Stimulated activated CD4-positive, alpha-beta T cell treated with anti-CD3 and anti-CD28 coated beads, Interleukin-1b, Interleukin-23, amount 100 ng/mL, for 1 hour (primary cell): ENCODE measurements around the gene ANGEL1.

Source experiments
- DNase-seq, 2 donors: peaks; one replicate each; pipeline ENCODE4 v3.0.0-alpha.2; 2020; ENCODE audit warnings: low read depth in 2 of 2

The ANGEL1 gene

GRCh38 chr14:76812422-76813383, at the start of gene ANGEL1:
ANGEL1 (minus strand) TSS chr14:76812882; CDS start chr14:76812827, 55 bp downstream.
- DNase-seq: peak; percentile 94

- DNase-seq: no peak
Observed at GRCh38 chr14:76861574-76862255, 49.0 kb upstream of the ANGEL1 start.

- DNase-seq: no peak
Observed at GRCh38 chr14:76856769-76857168, 44.1 kb upstream of the ANGEL1 start.

- DNase-seq: no peak
Observed at GRCh38 chr14:76855066-76855465, 42.4 kb upstream of the ANGEL1 start.

- DNase-seq: no peak
Observed at GRCh38 chr14:76848879-76849278, 36.2 kb upstream of the ANGEL1 start.

- no peak for DNase-seq
Observed at GRCh38 chr14:76846331-76847047, 33.8 kb upstream of the ANGEL1 start.

- peak; percentile 17 to 21 for DNase-seq
Observed at GRCh38 chr14:76844223-76844622, 31.5 kb upstream of the ANGEL1 start.

- no peak for DNase-seq
Observed at GRCh38 chr14:76842414-76842813, 29.7 kb upstream of the ANGEL1 start.

- DNase-seq: no peak
Observed at GRCh38 chr14:76837524-76837923, 24.8 kb upstream of the ANGEL1 start.

GRCh38 chr14:76836029-76836630, 23.4 kb upstream of the ANGEL1 start:
- no peak for DNase-seq

GRCh38 chr14:76834241-76834661, 21.6 kb upstream of the ANGEL1 start:
- DNase-seq: no peak

- no peak for DNase-seq
Observed at GRCh38 chr14:76833011-76833410, 20.3 kb upstream of the ANGEL1 start.

GRCh38 chr14:76832503-76832988, 19.9 kb upstream of the ANGEL1 start:
- no peak for DNase-seq

GRCh38 chr14:76830556-76830955, 17.9 kb upstream of the ANGEL1 start:
- no peak for DNase-seq

- DNase-seq: no peak
Observed at GRCh38 chr14:76829650-76830421, 17.2 kb upstream of the ANGEL1 start.

GRCh38 chr14:76829013-76829365, 16.3 kb upstream of the ANGEL1 start:
- no peak for DNase-seq

- DNase-seq: no peak
Observed at GRCh38 chr14:76828339-76829012, 15.8 kb upstream of the ANGEL1 start.

GRCh38 chr14:76827696-76828296, 15.1 kb upstream of the ANGEL1 start:
- DNase-seq: no peak

- DNase-seq: no peak
Observed at GRCh38 chr14:76826122-76826521, 13.4 kb upstream of the ANGEL1 start, which contains the start of gene LRRC74A. LRRC74A (plus strand) TSS chr14:76826408; CDS start chr14:76826698, 290 bp downstream.

GRCh38 chr14:76820700-76821099, 8.0 kb upstream of the ANGEL1 start:
- no peak for DNase-seq
